Esophagus muscularis mucosa (tissue), 4 donors: Measurements from ENCODE around the gene PAX5. TPM values are rescaled to one million over a fixed set of nuclear protein-coding genes. Genes with fewer than 3 reads are reported as not detected.

ENCODE experiments used
- DNase-seq: peaks from one replicate; pipeline ENCODE4 v3.0.0-alpha.2; 2017; ENCODE audit errors: extremely low spot score
- H3K27ac ChIP-seq, 4 donors: fragments of 200-600 bp; sonication (generic); replicated peaks in 1 of 4; 1 replicate in 3 of 4; 2 replicates in 1 of 4; pipeline ENCODE4 v1.5.1; 2016 to 2019; ENCODE audit warnings: mild to moderate bottlenecking in 1 of 4
- H3K27me3 ChIP-seq, 4 donors: fragments of 200-600 bp; sonication (generic); one replicate each; pipeline versions ENCODE4 v1.5.1 to v1.6.0; 2016 to 2019
- H3K36me3 ChIP-seq, 4 donors: fragments of 200-600 bp; sonication (generic); one replicate each; pipeline ENCODE4 v1.5.1; 2016 to 2019
- H3K4me1 ChIP-seq, 4 donors: fragments of 200-600 bp; sonication (generic); one replicate each; pipeline ENCODE4 v1.5.1; 2016 to 2019
- H3K4me3 ChIP-seq, 4 donors: fragments of 200-600 bp; sonication (generic); 1 replicate in 2 of 4; 2 replicates in 2 of 4; pipeline ENCODE4 v1.5.1; 2016 to 2019; ENCODE audit warnings: mild to moderate bottlenecking in 4 of 4, moderate library complexity in 1 of 4
- H3K9me3 ChIP-seq, 4 donors: fragments of 200-600 bp; sonication (generic); 1 replicate in 3 of 4; 2 replicates in 1 of 4; pipeline ENCODE4 v1.5.1; 2016 to 2019
- CTCF ChIP-seq, 3 experiments: fragments of 200-600 bp in 2 of 3; fragments of 450-650 bp in 1 of 3; sonication (generic) in 2 of 3; IDR thresholded peaks; one replicate each; pipeline ENCODE4 v1.5.1; 2017 to 2019; ENCODE audit warnings: antibody characterized with exemption in 3 of 3, mild to moderate bottlenecking in 2 of 3, moderate library complexity in 1 of 3
- EP300 ChIP-seq: sonication (generic); formaldehyde crosslinking; IDR thresholded peaks from one replicate; pipeline ENCODE4 v1.6.1; 2017; ENCODE audit warnings: antibody characterized with exemption
- POLR2A ChIP-seq: fragments of 450-650 bp; IDR thresholded peaks from one replicate; pipeline ENCODE4 v1.6.1; 2017; ENCODE audit warnings: antibody characterized with exemption, moderate library complexity, mild to moderate bottlenecking, low read depth
- POLR2AphosphoS5 ChIP-seq, 2 donors: sonication (generic); formaldehyde crosslinking; IDR thresholded peaks; one replicate each; pipeline ENCODE4 v1.6.1; 2017; ENCODE audit warnings: antibody characterized with exemption in 2 of 2
- WGBS: methylation state at CpG from one replicate; pipeline ENCODE4 v1.1.5; 2018; 5-methylcytosine and 5-hydroxymethylcytosine counted together
- intact Hi-C: fragments of 100-400 bp; cut with DNase I; formaldehyde crosslinking; loops from one replicate; pipeline ENCODE4 v1.15.1; 2023
- total RNA-seq, 4 donors: library from RNA; depleted of rRNA; stranded (reverse); fragments of >200 nt; gene quantifications; one replicate each; pipeline versions ENCODE4 v1.1.0 to v1.2.1, GENCODE V29; 2016

Gene PAX5
- total RNA-seq, 4 donors from 2014 or later, result 0.17 TPM; not detected in 3

- intact Hi-C loops, result no loop called here
- peaks cover 45 to 54% (median 50%) of the 10 kb centered on the region in 4 donors for H3K4me1 ChIP-seq
- TF ChIP-seq EP300 (no peak), CTCF (IDR thresholded peaks at IDR 0.05) (no peak), POLR2AphosphoS5 (IDR thresholded peaks at IDR 0.05) (no peak), POLR2A (no peak)
- no peaks in the 10 kb centered on the region for H3K36me3 ChIP-seq
- H3K27ac ChIP-seq, result no peak overlapping the region
- no peaks in the 10 kb centered on the region for H3K9me3 ChIP-seq
- 2% methylated on average over 12 of the region's 56 CpGs for WGBS
- no peak for DNase-seq
- H3K27me3 ChIP-seq, result peaks cover 27 to 100% (median 78%) of the 10 kb centered on the region in 4 donors
- H3K4me3 ChIP-seq, result peak overlapping the region; percentile 40 to 52 (median 43)
Observed at GRCh38 chr9:37026931-37027581, 7.0 kb downstream of the PAX5 start.

GRCh38 chr9:37026113-37026930 is 7.7 kb downstream of the PAX5 start:
- Histone ChIP-seq H3K36me3 (no peaks in the 10 kb centered on the region), H3K9me3 (no peaks in the 10 kb centered on the region), H3K27me3 (peaks cover 27 to 100% (median 71%) of the 10 kb centered on the region in 4 donors), H3K27ac (no peak overlapping the region), H3K4me1 (peaks cover 45 to 54% (median 50%) of the 10 kb centered on the region in 4 donors), H3K4me3 (peak overlapping the region; percentile 40 to 52 (median 43))
- 6% methylated on average over 15 of the region's 62 CpGs for WGBS
- intact Hi-C loops, result no loop called here
- TF ChIP-seq POLR2AphosphoS5 (IDR thresholded peaks at IDR 0.05) (no peak), POLR2A (no peak), EP300 (no peak), CTCF (IDR thresholded peaks at IDR 0.05) (no peak)
- no peak for DNase-seq

- peaks cover 45 to 54% (median 50%) of the 10 kb centered on the region in 4 donors for H3K4me1 ChIP-seq
- TF ChIP-seq CTCF (IDR thresholded peaks at IDR 0.05) (no peak), POLR2AphosphoS5 (IDR thresholded peaks at IDR 0.05) (no peak), POLR2A (no peak), EP300 (no peak)
- intact Hi-C loops, result no loop called here
- no peak for DNase-seq
- H3K27me3 ChIP-seq, result peaks cover 27 to 100% (median 68%) of the 10 kb centered on the region in 4 donors
- H3K27ac ChIP-seq, result no peak overlapping the region
- H3K4me3 ChIP-seq, result peak overlapping the region; percentile 40 to 52 (median 43)
- H3K9me3 ChIP-seq, result no peaks in the 10 kb centered on the region
- WGBS, result under 1% methylated on average over 9 of the region's 9 CpGs
- no peaks in the 10 kb centered on the region for H3K36me3 ChIP-seq
Observed at GRCh38 chr9:37025823-37026112, 8.3 kb downstream of the PAX5 start.

- peaks cover 27 to 100% (median 64%) of the 10 kb centered on the region in 4 donors for H3K27me3 ChIP-seq
- 7% methylated on average over 24 of the region's 36 CpGs for WGBS
- intact Hi-C loops, result no loop called here
- H3K9me3 ChIP-seq, result no peaks in the 10 kb centered on the region
- H3K36me3 ChIP-seq, result no peaks in the 10 kb centered on the region
- no peak for DNase-seq
- peaks cover 43 to 51% (median 47%) of the 10 kb centered on the region in 4 donors for H3K4me1 ChIP-seq
- H3K4me3 ChIP-seq, result peak overlapping the region; percentile 40 to 52 (median 43)
- no peak overlapping the region for H3K27ac ChIP-seq
- TF ChIP-seq CTCF (IDR thresholded peaks at IDR 0.05) (no peak), POLR2AphosphoS5 (IDR thresholded peaks at IDR 0.05) (no peak), POLR2A (no peak), EP300 (no peak)
Observed at GRCh38 chr9:37025071-37025822, 8.8 kb downstream of the PAX5 start.
